Heart left ventricle (tissue), 13 donors: Measurements from ENCODE around the gene AFF1.

Experiments
- CTCF ChIP-seq, 12 donors: fragments of 200-600 bp; sonication (generic) in 4 of 12; IDR thresholded peaks; one replicate each; pipeline versions ENCODE4 v1.5.0 to v1.8.0; 2018 to 2022; ENCODE audit warnings: antibody characterized with exemption in 12 of 12, mild to moderate bottlenecking in 5 of 12
- POLR2A ChIP-seq, 2 donors: fragments of 450-650 bp; IDR thresholded peaks; one replicate each; pipeline ENCODE4 v1.6.1; 2017; ENCODE audit warnings: antibody characterized with exemption in 2 of 2, mild to moderate bottlenecking in 2 of 2, moderate library complexity in 2 of 2
- donor health status: ischemic (EF 13 %, LVEDD 7.1; RV severe dilation, severe dysfunction).
- donor health status: DM: no; HTN: yes; CAD: no.
- donor health status: DM: no; HTN: no; CAD: no.
- donor health status: ischemic (EF 25% LVEDD 6.9; RV normal size, moderate dysfunction).
- donor health status: ischemic (EF 25% LVEDD 5.7; RV mildly dilated, moderate dysfunction).
- donor health status: ischemic (EF 35%, LVEDD 5.7; RV mildly dilated, moderate dysfunction).
- donor health status: nonischemic (EF 11% LVEDD 7.7; RV severe dilation, severe dysfunction).
- donor health status: DM: yes; HTN: yes; CAD: no.
- donor health status: PGD.
- donor health status: ischemic (EF 29% LVEDD 5.4; RV normal size, mild dysfunction).
- donor health status: nonischemic (EF 23%, LVEDD 6.1; RV moderate dilation, normal function).

GRCh38 chr4:87188932-87189331, 254.1 kb downstream of the AFF1 start:
- TF ChIP-seq CTCF (IDR thresholded peaks at IDR 0.05) (no peak), POLR2A (IDR thresholded peaks at IDR 0.05) (no peak)
